HEK293T (cell line): ENCODE measurements around the gene S100A12.

Experiments
- ARNT ChIP-seq: fragments of 450-650 bp; IDR thresholded peaks from 2 replicates; pipeline ENCODE4 v1.6.1; 2017; ENCODE audit warnings: mild to moderate bottlenecking
- BHLHE40 ChIP-seq: fragments of 450-650 bp; IDR thresholded peaks from 2 replicates; pipeline ENCODE4 v1.6.1; 2016; ENCODE audit warnings: mild to moderate bottlenecking, moderate library complexity, borderline replicate concordance
- CTBP1 ChIP-seq: fragments of 450-650 bp; IDR thresholded peaks from 2 replicates; pipeline ENCODE4 v1.6.1; 2016; ENCODE audit warnings: borderline replicate concordance
- FOXA1 ChIP-seq: fragments of 450-650 bp; IDR thresholded peaks from 2 replicates; pipeline ENCODE4 v1.6.1; 2016; ENCODE audit warnings: mild to moderate bottlenecking
- FOXK2 ChIP-seq: fragments of 450-650 bp; IDR thresholded peaks from 2 replicates; pipeline ENCODE4 v1.6.1; 2016; ENCODE audit warnings: mild to moderate bottlenecking
- FOXM1 ChIP-seq: fragments of 450-650 bp; IDR thresholded peaks from 2 replicates; pipeline ENCODE4 v1.6.1; 2017; ENCODE audit warnings: mild to moderate bottlenecking, borderline replicate concordance
- SP1 ChIP-seq: fragments of 450-650 bp; IDR thresholded peaks from 2 replicates; pipeline ENCODE4 v1.6.1; 2017
- SUZ12 ChIP-seq: fragments of 450-650 bp; IDR thresholded peaks from 2 replicates; pipeline ENCODE4 v1.6.1; 2016; ENCODE audit warnings: mild to moderate bottlenecking
- ZNF384 ChIP-seq: fragments of 450-650 bp; IDR thresholded peaks from 2 replicates; pipeline ENCODE4 v1.6.1; 2016

DNA sequence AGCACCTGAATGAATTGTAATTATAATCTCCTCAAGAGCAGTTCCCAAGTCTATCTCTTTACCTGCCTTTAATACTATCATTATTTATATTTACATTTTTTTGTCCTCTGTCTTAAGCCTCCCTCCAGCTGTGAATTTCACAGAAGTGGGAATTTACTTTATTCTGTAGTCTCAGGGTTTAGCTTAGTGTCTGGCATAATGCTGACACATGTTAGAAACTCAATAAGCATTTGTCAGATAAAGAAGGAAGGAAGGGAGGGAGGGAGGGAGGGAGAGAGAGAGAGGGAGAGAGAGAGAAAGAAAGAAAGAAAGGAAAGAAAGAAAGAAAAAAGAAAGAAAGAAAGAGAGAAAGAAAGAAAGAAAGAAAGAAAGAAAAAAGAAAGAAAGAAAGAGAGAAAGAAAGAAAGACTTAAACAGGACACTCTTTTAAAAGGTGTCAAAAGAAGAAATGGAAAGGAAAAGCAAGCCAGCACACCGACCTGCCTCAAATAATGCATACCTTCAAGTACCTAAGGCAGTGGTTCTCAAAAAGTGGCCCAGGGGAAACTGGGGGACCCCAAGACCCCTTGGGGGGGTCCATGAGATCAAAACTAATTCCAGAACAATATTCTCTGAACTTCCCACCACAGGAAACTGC is 25.0 kb downstream of the S100A12 start:
- TF ChIP-seq CTBP1: no peak
- no peak for TF ChIP-seq ARNT
- no peak for TF ChIP-seq FOXK2
- no peak for TF ChIP-seq SP1
- no peak for TF ChIP-seq FOXM1
- no peak for TF ChIP-seq FOXA1
- no peak for TF ChIP-seq SUZ12
- TF ChIP-seq BHLHE40: no peak
- TF ChIP-seq ZNF384: no peak
